SK-N-MC (cell line): ENCODE data around the gene SYT8.
"Not testable (repeated sequence)": the region's sequence is repeated elsewhere in the genome, so short reads cannot be mapped to it uniquely, and the experiment has no call there.

Experiments
- DNase-seq: peaks from one replicate; pipeline ENCODE4 v3.0.0-alpha.2; 2011; ENCODE audit warnings: low read depth, low spot score
- H3K27ac ChIP-seq: fragments of 200-600 bp; sonication (generic); 2 replicates; pipeline ENCODE4 v1.5.1; 2016; ENCODE audit warnings: mixed run types
- H3K36me3 ChIP-seq: fragments of 200-600 bp; sonication (generic); 2 replicates; pipeline ENCODE4 v1.6.1; 2017; ENCODE audit warnings: antibody characterized with exemption, low read length, mixed read lengths; ENCODE audit not compliant: insufficient read depth
- H3K4me3 ChIP-seq: fragments of 200-600 bp; sonication (generic); 2 replicates; pipeline ENCODE4 v1.5.1; 2016
- H3K9ac ChIP-seq: fragments of 200-600 bp; sonication (generic); 2 replicates; pipeline ENCODE4 v1.8.0; 2017; ENCODE audit warnings: mixed run types, mixed read lengths; ENCODE audit not compliant: insufficient read length
- H3K9me3 ChIP-seq: fragments of 200-600 bp; sonication (generic); 2 replicates; pipeline ENCODE4 v1.6.1; 2017; ENCODE audit warnings: low read depth, mild to moderate bottlenecking, antibody characterized with exemption, low read length, moderate library complexity, mixed read lengths
- EZH2 ChIP-seq: fragments of 200-600 bp; sonication (generic); IDR thresholded peaks from one replicate; pipeline ENCODE4 v1.6.1; 2017; ENCODE audit warnings: antibody characterized with exemption
- FOXP2 ChIP-seq: optimal IDR thresholded peaks from 2 replicates; pipeline ENCODE3; 2011; ENCODE audit warnings: mild to moderate bottlenecking, moderate library complexity; ENCODE audit not compliant: insufficient read depth; ENCODE audit errors: extremely low read length, control extremely low read depth
- POLR2AphosphoS5 ChIP-seq: IDR thresholded peaks from 2 replicates; pipeline ENCODE4 v1.6.1; 2012; ENCODE audit warnings: mild to moderate bottlenecking, low read depth, low read length, borderline replicate concordance

The SYT8 gene

DNA sequence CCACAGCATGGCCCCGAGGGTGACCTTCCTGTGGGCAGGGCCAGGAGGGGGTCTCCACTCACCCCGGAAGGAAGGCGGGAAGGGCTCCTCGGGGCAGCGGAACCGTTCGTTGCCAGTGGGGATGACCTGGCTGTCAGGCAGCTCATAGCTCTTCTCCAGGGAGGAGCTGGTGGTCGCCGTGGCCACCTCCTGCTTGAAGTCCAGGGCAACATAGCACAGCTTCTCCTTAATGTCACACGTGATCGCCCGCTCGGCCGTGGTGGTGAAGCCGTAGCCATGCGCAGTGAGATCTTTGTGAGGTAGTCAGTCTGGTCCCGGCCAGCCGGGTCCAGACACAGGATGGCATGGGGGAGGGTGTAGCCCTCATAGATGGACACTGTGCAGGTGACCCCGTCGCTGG lies 31.5 kb upstream of the SYT8 start:
- no peaks in the 10 kb centered on the region for H3K36me3 ChIP-seq
- no peaks in the 10 kb centered on the region for H3K9me3 ChIP-seq
- no peak overlapping the region for H3K4me3 ChIP-seq
- H3K9ac ChIP-seq, result no peak overlapping the region
- DNase-seq, result no peak
- no peak overlapping the region for H3K27ac ChIP-seq
- TF ChIP-seq POLR2AphosphoS5 (no peak), EZH2 (no peak), FOXP2 (no peak)

- H3K9ac ChIP-seq, H3K4me3 ChIP-seq, H3K36me3 ChIP-seq, H3K27ac ChIP-seq, DNase-seq, H3K9me3 ChIP-seq: not testable (repeated sequence)
These were observed 30.8 kb upstream of the SYT8 start for GRCh38 chr11:1803835-1804519.

DNA sequence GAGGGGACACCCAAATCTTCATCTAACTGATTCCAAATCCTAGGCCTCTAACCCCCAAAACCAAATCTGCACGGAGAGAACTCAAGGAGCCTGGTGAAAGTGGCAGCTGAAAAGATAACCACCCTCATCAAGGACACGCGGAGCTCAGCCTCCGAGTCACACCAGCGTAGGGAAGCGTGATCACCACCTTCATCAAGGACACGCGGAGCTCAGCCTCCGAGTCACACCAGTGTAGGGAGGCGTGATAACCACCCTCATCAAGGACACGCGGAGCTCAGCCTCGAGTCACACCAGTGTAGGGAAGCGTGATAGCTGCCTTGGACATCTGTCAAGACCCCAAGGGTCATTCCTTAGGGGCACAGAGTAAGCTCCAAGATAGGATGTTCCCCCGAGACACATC lies 29.3 kb upstream of the SYT8 start:
- Histone ChIP-seq H3K36me3 (no peaks in the 10 kb centered on the region), H3K9ac (no peak overlapping the region), H3K9me3 (no peaks in the 10 kb centered on the region), H3K27ac (no peak overlapping the region), H3K4me3 (no peak overlapping the region)
- TF ChIP-seq EZH2 (no peak), FOXP2 (no peak), POLR2AphosphoS5 (no peak)
- DNase-seq, result no peak

- no peak overlapping the region for H3K9ac ChIP-seq
- H3K27ac ChIP-seq, result no peak overlapping the region
- H3K9me3 ChIP-seq, result no peaks in the 10 kb centered on the region
- no peak overlapping the region for H3K4me3 ChIP-seq
- TF ChIP-seq EZH2, result no peak
- TF ChIP-seq POLR2AphosphoS5, result no peak
- no peak for DNase-seq
- no peaks in the 10 kb centered on the region for H3K36me3 ChIP-seq
These were observed 27.4 kb upstream of the SYT8 start for GRCh38 chr11:1807264-1807995.

- no peaks in the 10 kb centered on the region for H3K9me3 ChIP-seq
- TF ChIP-seq FOXP2 (no peak), POLR2AphosphoS5 (no peak), EZH2 (no peak)
- H3K27ac ChIP-seq, result no peak overlapping the region
- no peak for DNase-seq
- H3K9ac ChIP-seq, result no peak overlapping the region
- no peak overlapping the region for H3K4me3 ChIP-seq
- no peaks in the 10 kb centered on the region for H3K36me3 ChIP-seq
These were observed 24.0 kb upstream of the SYT8 start for GRCh38 chr11:1810761-1811160.

DNA sequence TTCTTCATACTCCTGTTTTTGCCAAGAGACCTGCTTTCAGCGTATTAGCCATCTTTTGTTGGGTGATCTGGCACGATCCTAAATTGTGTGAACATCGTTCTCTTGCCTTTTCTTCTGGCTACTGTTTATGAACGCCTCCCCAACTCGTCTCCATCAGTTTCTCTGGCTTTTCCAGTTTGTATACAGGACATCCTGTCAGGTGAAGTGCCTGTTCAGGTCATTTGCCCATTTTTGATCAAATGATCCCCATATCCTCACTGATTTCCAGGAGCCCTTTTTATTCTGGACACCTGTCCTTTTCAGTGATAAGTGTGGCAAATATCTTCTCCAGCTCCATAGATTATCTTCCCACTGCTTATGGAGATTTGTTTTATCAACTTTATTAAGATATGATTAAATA lies 22.5 kb upstream of the SYT8 start:
- Histone ChIP-seq H3K9me3 (no peaks in the 10 kb centered on the region), H3K9ac (no peak overlapping the region)

DNA sequence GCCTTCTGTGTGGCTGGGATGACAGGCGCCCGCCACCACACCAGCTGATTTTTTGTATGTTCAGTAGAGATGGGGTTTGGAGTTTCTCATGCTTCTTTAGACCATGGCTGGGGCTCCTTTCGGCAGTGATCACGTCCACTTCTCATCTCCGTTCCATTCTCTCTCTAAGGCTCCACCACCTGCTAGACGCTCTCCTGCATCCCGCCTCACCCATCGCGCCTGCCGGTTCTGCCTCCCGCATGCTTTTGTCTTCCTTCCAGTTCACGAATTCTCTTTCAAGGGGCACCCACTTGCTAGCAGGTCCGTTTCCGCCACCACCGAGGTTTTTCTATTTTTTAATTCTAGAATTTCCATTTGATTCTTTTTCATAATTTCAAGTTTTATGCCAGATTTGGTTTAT lies 22.0 kb upstream of the SYT8 start:
- Histone ChIP-seq H3K4me3 (no peak overlapping the region), H3K9me3 (no peaks in the 10 kb centered on the region), H3K27ac (no peak overlapping the region), H3K9ac (no peak overlapping the region), H3K36me3 (no peaks in the 10 kb centered on the region)
- DNase-seq, result no peak
- TF ChIP-seq EZH2, result no peak
- no peak for TF ChIP-seq POLR2AphosphoS5
- no peak for TF ChIP-seq FOXP2

More for the DNA sequence above, 22.5 kb upstream of the SYT8 start:
- Histone ChIP-seq H3K27ac (no peak overlapping the region), H3K4me3 (no peak overlapping the region), H3K36me3 (no peaks in the 10 kb centered on the region)
- TF ChIP-seq EZH2 (no peak), FOXP2 (no peak), POLR2AphosphoS5 (no peak)
- DNase-seq, result no peak

- not testable (repeated sequence) for H3K9me3 ChIP-seq, H3K36me3 ChIP-seq, H3K27ac ChIP-seq, DNase-seq, H3K9ac ChIP-seq, H3K4me3 ChIP-seq
These were observed 21.4 kb upstream of the SYT8 start for GRCh38 chr11:1813356-1813755.

- no peak for DNase-seq
- no peak for TF ChIP-seq EZH2
- no peak for TF ChIP-seq POLR2AphosphoS5
- TF ChIP-seq FOXP2, result no peak
- Histone ChIP-seq H3K9me3 (no peaks in the 10 kb centered on the region), H3K27ac (no peak overlapping the region), H3K4me3 (no peak overlapping the region), H3K9ac (no peak overlapping the region), H3K36me3 (no peaks in the 10 kb centered on the region)
These were observed 20.1 kb upstream of the SYT8 start for GRCh38 chr11:1814691-1815090.
